Thyroid gland (tissue), 4 donors: ENCODE data around the gene LMO1. TPM values are rescaled to one million over a fixed set of nuclear protein-coding genes. Genes with fewer than 3 reads are reported as not detected.

Source experiments
- DNase-seq, 2 donors: peaks; one replicate each; pipeline ENCODE4 v3.0.0-alpha.2; 2019
- H3K27ac ChIP-seq, 3 donors: fragments of 200-600 bp; sonication (generic); 1 replicate in 2 of 3; 2 replicates in 1 of 3; pipeline ENCODE4 v1.5.1; 2016 to 2019; ENCODE audit warnings: mild to moderate bottlenecking in 1 of 3, moderate library complexity in 1 of 3
- H3K27me3 ChIP-seq: fragments of 200-600 bp; sonication (generic); one replicate; pipeline ENCODE4 v1.5.1; 2019
- H3K36me3 ChIP-seq, 2 donors: fragments of 200-600 bp; sonication (generic); one replicate each; pipeline ENCODE4 v1.5.1; 2016 to 2019
- H3K4me1 ChIP-seq, 2 donors: fragments of 200-600 bp; sonication (generic); one replicate each; pipeline ENCODE4 v1.5.1; 2017 to 2019
- H3K4me3 ChIP-seq, 3 donors: fragments of 200-600 bp; sonication (generic); replicated peaks in 1 of 3; 1 replicate in 2 of 3; 2 replicates in 1 of 3; pipeline ENCODE4 v1.5.1; 2016; ENCODE audit warnings: mild to moderate bottlenecking in 1 of 3
- H3K9me3 ChIP-seq: fragments of 200-600 bp; sonication (generic); one replicate; pipeline ENCODE4 v1.5.1; 2017
- CTCF ChIP-seq, 6 experiments: fragments of 200-600 bp in 3 of 6; fragments of 450-650 bp in 3 of 6; sonication (generic) in 3 of 6; IDR thresholded peaks; one replicate each; pipeline ENCODE4 v1.5.1; 2016 to 2019; ENCODE audit warnings: antibody characterized with exemption in 6 of 6, mild to moderate bottlenecking in 2 of 6, inconsistent platforms in 1 of 6, moderate library complexity in 1 of 6
- POLR2A ChIP-seq, 2 donors: fragments of 450-650 bp; IDR thresholded peaks; one replicate each; pipeline ENCODE4 v1.6.1; 2017; ENCODE audit warnings: antibody characterized with exemption in 2 of 2, mild to moderate bottlenecking in 2 of 2, moderate library complexity in 1 of 2
- WGBS, 2 donors: methylation state at CpG; one replicate each; pipeline ENCODE4 v1.1.5; 2017; 5-methylcytosine and 5-hydroxymethylcytosine counted together
- intact Hi-C: fragments of 100-400 bp; cut with DNase I; formaldehyde crosslinking; loops from one replicate; pipeline ENCODE4 v1.15.1; 2023
- total RNA-seq, 4 donors: library from RNA; depleted of rRNA; stranded (reverse); fragments of >200 nt; gene quantifications; one replicate each; pipeline ENCODE4 v1.2.3, GENCODE V29; 2016

The LMO1 gene
- total RNA-seq, 4 donors from 2014 or later = 0.59 TPM; not detected in 3

- no peak for TF ChIP-seq CTCF (IDR thresholded peaks at IDR 0.05)
- TF ChIP-seq POLR2A (IDR thresholded peaks at IDR 0.05) = no peak
- no peak overlapping the region for H3K4me3 ChIP-seq
- H3K4me1 ChIP-seq = no peaks in the 10 kb centered on the region
- intact Hi-C loops = no loop called here
- WGBS, 2 donors = 91% methylated on average over 9 to 10 of the region's 11 CpGs
- no peaks in the 10 kb centered on the region for H3K27me3 ChIP-seq
- DNase-seq = no peak
- H3K36me3 ChIP-seq = no peaks in the 10 kb centered on the region
- no peaks in the 10 kb centered on the region for H3K9me3 ChIP-seq
- H3K27ac ChIP-seq = no peak overlapping the region
Observed at GRCh38 chr11:8291421-8292350, 28.0 kb upstream of the LMO1 start.

GRCh38 chr11:8290081-8290810, 26.6 kb upstream of the LMO1 start:
- H3K4me3 ChIP-seq = no peak overlapping the region
- 87 to 88% methylated on average over 8 of the region's 8 CpGs for WGBS, 2 donors
- H3K27me3 ChIP-seq = no peaks in the 10 kb centered on the region
- TF ChIP-seq CTCF (IDR thresholded peaks at IDR 0.05) (no peak), POLR2A (IDR thresholded peaks at IDR 0.05) (no peak)
- no peaks in the 10 kb centered on the region for H3K9me3 ChIP-seq
- no peak for DNase-seq
- H3K36me3 ChIP-seq = no peaks in the 10 kb centered on the region
- H3K4me1 ChIP-seq = no peaks in the 10 kb centered on the region
- intact Hi-C loops = no loop called here
- H3K27ac ChIP-seq = no peak overlapping the region

- Histone ChIP-seq H3K4me1 (no peaks in the 10 kb centered on the region), H3K36me3 (no peaks in the 10 kb centered on the region), H3K27me3 (no peaks in the 10 kb centered on the region), H3K9me3 (no peaks in the 10 kb centered on the region), H3K4me3 (no peak overlapping the region), H3K27ac (no peak overlapping the region)
- WGBS, 2 donors = 51 to 78% methylated on average over 3 of the region's 3 CpGs
- TF ChIP-seq CTCF (IDR thresholded peaks at IDR 0.05) (no peak), POLR2A (IDR thresholded peaks at IDR 0.05) (no peak)
- DNase-seq = no peak
- intact Hi-C loops = no loop called here
Observed at GRCh38 chr11:8289492-8289918, 25.8 kb upstream of the LMO1 start.

- TF ChIP-seq CTCF (IDR thresholded peaks at IDR 0.05) (no peak), POLR2A (IDR thresholded peaks at IDR 0.05) (no peak)
- WGBS, 2 donors = 94% methylated on average over 11 to 13 of the region's 13 CpGs
- DNase-seq = no peak
- Histone ChIP-seq H3K36me3 (no peaks in the 10 kb centered on the region), H3K4me1 (peaks cover 0 to under 1% of the 10 kb centered on the region in 2 donors), H3K4me3 (no peak overlapping the region), H3K27ac (no peak overlapping the region), H3K9me3 (no peaks in the 10 kb centered on the region), H3K27me3 (no peaks in the 10 kb centered on the region)
- intact Hi-C loops = no loop called here
Observed at GRCh38 chr11:8288824-8289491, 25.3 kb upstream of the LMO1 start.
